Calu3 (cell line): ENCODE results near the gene ACAA1. TPM values are rescaled to one million over a fixed set of nuclear protein-coding genes. Genes with fewer than 3 reads are reported as not detected.

Experiments
- BruUV-seq: library from RNA; stranded (reverse); fragments of 400-500 nt; replicated peaks from 2 replicates; lab custom pipeline; 2021; lab: Mats Ljungman, UMichigan
- CTCF ChIA-PET: fragments of 300-600 bp; sonication (Branson Sonifier 250); formaldehyde crosslinking; loops from one replicate; lab custom pipeline; 2022; ENCODE audit warnings: antibody characterized with exemption; lab: Charles Lee
- DNase-seq: peaks from one replicate; pipeline ENCODE4 v3.0.0; 2022
- H3K27ac Mint-ChIP-seq: one replicate; pipeline ENCODE4 v1.8.0; 2022; ENCODE audit warnings: mixed read lengths; ENCODE audit not compliant: unreplicated experiment
- H3K27me3 Mint-ChIP-seq: one replicate; pipeline ENCODE4 v1.8.0; 2022; ENCODE audit warnings: mixed read lengths; ENCODE audit not compliant: unreplicated experiment
- H3K36me3 Mint-ChIP-seq: one replicate; pipeline ENCODE4 v1.8.0; 2022; ENCODE audit warnings: mild to moderate bottlenecking, moderate library complexity, mixed read lengths; ENCODE audit not compliant: insufficient read depth, unreplicated experiment
- H3K4me1 Mint-ChIP-seq: one replicate; pipeline ENCODE4 v1.8.0; 2022; ENCODE audit warnings: mild to moderate bottlenecking, low read depth, mixed read lengths; ENCODE audit not compliant: unreplicated experiment
- H3K4me3 Mint-ChIP-seq: one replicate; pipeline ENCODE4 v1.8.0; 2022; ENCODE audit warnings: mild to moderate bottlenecking, low read depth, moderate library complexity, mixed read lengths; ENCODE audit not compliant: unreplicated experiment
- H3K9me3 Mint-ChIP-seq: one replicate; pipeline ENCODE4 v1.8.0; 2022; ENCODE audit warnings: low read depth, mixed read lengths; ENCODE audit not compliant: unreplicated experiment
- CTCF ChIP-seq: fragments of 200-600 bp; IDR thresholded peaks from one replicate; pipeline ENCODE4 v1.8.0; 2022; ENCODE audit warnings: antibody characterized with exemption; ENCODE audit not compliant: unreplicated experiment
- intact Hi-C: fragments of 100-400 bp; cut with micrococcal nuclease; formaldehyde crosslinking; loops from one replicate; pipeline ENCODE4 v1.10.0; 2022; ENCODE audit not compliant: unreplicated experiment
- total RNA-seq: library from RNA; stranded (reverse); gene quantifications from 2 replicates; pipeline ENCODE4 v1.2.3, GENCODE V29; 2022

Gene ACAA1
- total RNA-seq, 1 experiment from 2014 or later, result 64.5 TPM

- intact Hi-C loops, result loop anchor here (1.0 kb wide), 1 partner anchor 116 kb away; no protein-coding TSS in a partner anchor
- no peak for DNase-seq
- peaks cover 44% of the 10 kb centered on the region for H3K4me1 Mint-ChIP-seq
- CTCF ChIA-PET, result no interaction called here
- H3K9me3 Mint-ChIP-seq, result no peaks in the 10 kb centered on the region
- no peak overlapping the region for H3K27ac Mint-ChIP-seq
- no peak overlapping the region for H3K4me3 Mint-ChIP-seq
- peaks cover 57% of the 10 kb centered on the region for H3K36me3 Mint-ChIP-seq
- no TSS peak for BruUV-seq
- no peak for TF ChIP-seq CTCF
- H3K27me3 Mint-ChIP-seq, result no peaks in the 10 kb centered on the region
Measured at GRCh38 chr3:38131621-38132369, 5.1 kb downstream of the ACAA1 start.

- Mint-ChIP-seq H3K9me3 (no peaks in the 10 kb centered on the region), H3K4me3 (no peak overlapping the region), H3K27me3 (no peaks in the 10 kb centered on the region), H3K36me3 (peaks cover 49% of the 10 kb centered on the region), H3K4me1 (peaks cover 36% of the 10 kb centered on the region), H3K27ac (no peak overlapping the region)
- no TSS peak for BruUV-seq
- no peak for TF ChIP-seq CTCF
- CTCF ChIA-PET, result no interaction called here
- intact Hi-C loops, result no loop called here
- DNase-seq, result no peak
Measured at GRCh38 chr3:38130631-38131065, 6.3 kb downstream of the ACAA1 start.

- Mint-ChIP-seq H3K36me3 (peaks cover 53% of the 10 kb centered on the region), H3K9me3 (no peaks in the 10 kb centered on the region), H3K27me3 (no peaks in the 10 kb centered on the region), H3K27ac (no peak overlapping the region), H3K4me3 (no peak overlapping the region), H3K4me1 (peaks cover 20% of the 10 kb centered on the region)
- TF ChIP-seq CTCF, result no peak
- DNase-seq, result no peak
- BruUV-seq, result no TSS peak
- intact Hi-C loops, result no loop called here
- CTCF ChIA-PET, result no interaction called here
Measured at GRCh38 chr3:38129058-38129457, 7.9 kb downstream of the ACAA1 start.

GRCh38 chr3:38128303-38128655 lies 8.6 kb downstream of the ACAA1 start:
- CTCF ChIA-PET, result no interaction called here
- H3K36me3 Mint-ChIP-seq, result peaks cover 49% of the 10 kb centered on the region

More at GRCh38 chr3:38128303-38128655, 8.6 kb downstream of the ACAA1 start:
- intact Hi-C loops, result no loop called here
- H3K9me3 Mint-ChIP-seq, result no peaks in the 10 kb centered on the region
- H3K4me1 Mint-ChIP-seq, result peaks cover 12% of the 10 kb centered on the region
- TF ChIP-seq CTCF, result no peak
- no peak overlapping the region for H3K4me3 Mint-ChIP-seq
- H3K27ac Mint-ChIP-seq, result no peak overlapping the region
- BruUV-seq, result no TSS peak
- H3K27me3 Mint-ChIP-seq, result no peaks in the 10 kb centered on the region
- no peak for DNase-seq
